Trophoblast cell (in vitro differentiated cells and primary cell): ENCODE results near the gene CD19.
"Not testable (repeated sequence)": the region's sequence is repeated elsewhere in the genome, so short reads cannot be mapped to it uniquely, and the experiment has no call there.

Experiments used
- DNase-seq, 2 donors: peaks; one replicate each; pipeline ENCODE4 v3.0.0-alpha.2; 2016
- H2AFZ ChIP-seq: 2 replicates; pipeline ENCODE4 v1.6.1; 2013; ENCODE audit warnings: low read length, moderate library complexity, mild to moderate bottlenecking; ENCODE audit not compliant: insufficient read depth, poor library complexity
- H2AK5ac ChIP-seq: 2 replicates; pipeline ENCODE4 v1.6.1; 2013; ENCODE audit warnings: mild to moderate bottlenecking, low read length
- H2BK120ac ChIP-seq: 2 replicates; pipeline ENCODE4 v1.6.1; 2013; ENCODE audit warnings: low read length, mild to moderate bottlenecking, moderate library complexity; ENCODE audit not compliant: insufficient read depth, poor library complexity
- H2BK12ac ChIP-seq: 2 replicates; pipeline ENCODE4 v1.6.1; 2013; ENCODE audit warnings: mild to moderate bottlenecking, low read length, moderate library complexity
- H2BK5ac ChIP-seq: 2 replicates; pipeline ENCODE4 v1.6.1; 2013; ENCODE audit warnings: low read length, low read depth, moderate library complexity, mild to moderate bottlenecking; ENCODE audit not compliant: poor library complexity
- H3K14ac ChIP-seq: 2 replicates; pipeline ENCODE4 v1.6.1; 2013; ENCODE audit warnings: mild to moderate bottlenecking, low read length
- H3K18ac ChIP-seq: 2 replicates; pipeline ENCODE4 v1.6.1; 2013; ENCODE audit warnings: mild to moderate bottlenecking, low read length
- H3K23ac ChIP-seq: 2 replicates; pipeline ENCODE4 v1.6.1; 2013; ENCODE audit warnings: low read length
- H3K27ac ChIP-seq: 2 replicates; pipeline ENCODE4 v1.5.1; 2013; ENCODE audit warnings: low read depth, mild to moderate bottlenecking, inconsistent platforms, low read length, moderate library complexity
- H3K27me3 ChIP-seq: 2 replicates; pipeline ENCODE4 v1.6.1; 2013; ENCODE audit warnings: inconsistent platforms, mild to moderate bottlenecking, low read length, moderate library complexity; ENCODE audit not compliant: insufficient read depth
- H3K36me3 ChIP-seq, 2 experiments: 1 replicate in 1 of 2; 2 replicates in 1 of 2; pipeline ENCODE4 v1.6.1; 2013; ENCODE audit warnings: low read length in 2 of 2, mild to moderate bottlenecking in 2 of 2, moderate library complexity in 1 of 2; ENCODE audit not compliant: insufficient read depth in 2 of 2, control insufficient read depth in 1 of 2
- H3K4ac ChIP-seq: 2 replicates; pipeline ENCODE4 v1.6.1; 2013; ENCODE audit warnings: low read depth, mild to moderate bottlenecking, low read length, moderate library complexity
- H3K4me1 ChIP-seq, 2 experiments: 1 replicate in 1 of 2; 2 replicates in 1 of 2; pipeline ENCODE4 v1.6.1; 2013; ENCODE audit warnings: low read length in 2 of 2, mild to moderate bottlenecking in 2 of 2, moderate library complexity in 1 of 2; ENCODE audit not compliant: insufficient read depth in 2 of 2, control insufficient read depth in 1 of 2
- H3K4me2 ChIP-seq: 2 replicates; pipeline ENCODE4 v1.6.1; 2013; ENCODE audit warnings: inconsistent platforms, mild to moderate bottlenecking, low read length, moderate library complexity
- H3K4me3 ChIP-seq: 2 replicates; pipeline ENCODE4 v1.5.1; 2013; ENCODE audit warnings: mild to moderate bottlenecking, low read depth, low read length, inconsistent platforms
- H3K79me1 ChIP-seq: one replicate; pipeline ENCODE4 v1.6.1; 2013; ENCODE audit warnings: low read length
- H3K79me2 ChIP-seq: 2 replicates; pipeline ENCODE4 v1.6.1; 2013; ENCODE audit warnings: low read length, mild to moderate bottlenecking; ENCODE audit not compliant: control insufficient read depth, insufficient read depth, poor library complexity
- H3K9ac ChIP-seq: 2 replicates; pipeline ENCODE4 v1.6.1; 2013; ENCODE audit warnings: mild to moderate bottlenecking, low read length
- H3K9me3 ChIP-seq: 2 replicates; pipeline ENCODE4 v1.6.1; 2013; ENCODE audit warnings: low read depth, mild to moderate bottlenecking, control low read depth, inconsistent platforms, low read length; ENCODE audit not compliant: insufficient read depth
- H4K12ac ChIP-seq: 2 replicates; pipeline ENCODE4 v1.6.1; 2013; ENCODE audit warnings: low read depth, mild to moderate bottlenecking, low read length, moderate library complexity
- H4K8ac ChIP-seq: 2 replicates; pipeline ENCODE4 v1.6.1; 2013; ENCODE audit warnings: low read depth, mild to moderate bottlenecking, low read length, moderate library complexity
- H4K91ac ChIP-seq: one replicate; pipeline ENCODE4 v1.6.1; 2013; ENCODE audit warnings: low read depth, mild to moderate bottlenecking, low read length, moderate library complexity
- WGBS: extraction: QIAGEN DNeasy Blood & Tissue Kit; methylation state at CpG from one replicate; pipeline ENCODE4 v1.1.7; 2013; ENCODE audit warnings: missing lambda C conversion rate; ENCODE audit not compliant: insufficient read length, insufficient coverage; ENCODE audit errors: extremely low coverage; 5-methylcytosine and 5-hydroxymethylcytosine counted together

Gene CD19

GRCh38 chr16:28967156-28967555, 35.4 kb downstream of the CD19 start:
- no peak overlapping the region for H3K14ac ChIP-seq
- H3K4ac ChIP-seq, result no peak overlapping the region
- no peak overlapping the region for H4K91ac ChIP-seq
- no peak overlapping the region for H3K4me3 ChIP-seq
- no peak overlapping the region for H2BK120ac ChIP-seq
- no peak overlapping the region for H3K4me2 ChIP-seq
- no CpG with 5 or more reads among the region's 4 CpGs for WGBS
- peaks cover 19 to 24% of the 10 kb centered on the region in 2 experiments for H3K36me3 ChIP-seq
- H4K8ac ChIP-seq, result no peak overlapping the region
- peaks cover 1% of the 10 kb centered on the region for H3K9me3 ChIP-seq
- no peak overlapping the region for H3K18ac ChIP-seq
- no peak overlapping the region for H2AK5ac ChIP-seq
- DNase-seq, result no peak
- H4K12ac ChIP-seq, result no peak overlapping the region
- no peaks in the 10 kb centered on the region for H3K79me2 ChIP-seq
- no peaks in the 10 kb centered on the region for H3K4me1 ChIP-seq
- no peak overlapping the region for H2AFZ ChIP-seq
- H3K23ac ChIP-seq, result no peak overlapping the region
- H3K27me3 ChIP-seq, result no peaks in the 10 kb centered on the region
- no peak overlapping the region for H3K27ac ChIP-seq
- H2BK12ac ChIP-seq, result no peak overlapping the region
- H3K79me1 ChIP-seq, result no peaks in the 10 kb centered on the region
- no peak overlapping the region for H2BK5ac ChIP-seq
- no peak overlapping the region for H3K9ac ChIP-seq

GRCh38 chr16:28969696-28970095, 37.9 kb downstream of the CD19 start:
- H2BK12ac ChIP-seq, H3K27me3 ChIP-seq, H3K79me1 ChIP-seq, H2AK5ac ChIP-seq, H2BK120ac ChIP-seq, H3K36me3 ChIP-seq, H4K91ac ChIP-seq, H4K12ac ChIP-seq, H3K4me1 ChIP-seq, H3K4me3 ChIP-seq, H3K9ac ChIP-seq, H3K79me2 ChIP-seq, H3K23ac ChIP-seq, H4K8ac ChIP-seq, H3K27ac ChIP-seq, H2AFZ ChIP-seq, H3K9me3 ChIP-seq, H2BK5ac ChIP-seq, H3K4me2 ChIP-seq, H3K4ac ChIP-seq, H3K14ac ChIP-seq, DNase-seq, H3K18ac ChIP-seq: not testable (repeated sequence)
- WGBS, result no CpG with 5 or more reads among the region's 2 CpGs

GRCh38 chr16:28974007-28974436, 42.3 kb downstream of the CD19 start:
- Histone ChIP-seq H4K91ac (peak overlapping the region; percentile 60), H3K23ac (no peak overlapping the region), H2BK12ac (no peak overlapping the region), H3K79me1 (peaks cover 9% of the 10 kb centered on the region), H3K36me3 (peaks cover 7 to 13% of the 10 kb centered on the region in 2 experiments), H3K4me3 (peak overlapping the region; percentile 48), H3K9me3 (peaks cover 1% of the 10 kb centered on the region), H3K9ac (peak overlapping the region; percentile 9), H3K4ac (no peak overlapping the region), H3K4me1 (peaks cover 5 to 6% of the 10 kb centered on the region in 2 experiments), H3K14ac (peak overlapping the region; percentile 74), H3K27ac (peak overlapping the region; percentile 29), H3K27me3 (no peaks in the 10 kb centered on the region), H3K4me2 (peak overlapping the region; percentile 74), H2AFZ (peak overlapping the region; percentile 38), H4K12ac (peak overlapping the region; percentile 65), H3K18ac (peak overlapping the region; percentile 3), H4K8ac (peak overlapping the region; percentile 81), H3K79me2 (peaks cover 6% of the 10 kb centered on the region), H2BK120ac (peak overlapping the region; percentile 29), H2AK5ac (no peak overlapping the region), H2BK5ac (peak overlapping the region; percentile 62)
- WGBS, result no CpG with 5 or more reads among the region's 17 CpGs
- peak; percentile 57 to 70 for DNase-seq

GRCh38 chr16:28974437-28975157, 42.8 kb downstream of the CD19 start, which contains the start of gene SPNS1:
Gene SPNS1, plus strand, starts transcription at chr16:28974778. Its CDS starts 374 bp downstream, at chr16:28975152.
- peak within 1 kb of the TSS; percentile 99 for H4K8ac ChIP-seq

More at GRCh38 chr16:28974437-28975157, 42.8 kb downstream of the CD19 start, which contains the start of gene SPNS1:
- Histone ChIP-seq H2BK120ac (peak within 1 kb of the TSS; percentile 29), H2AFZ (peak within 1 kb of the TSS; percentile 80), H4K91ac (peak within 1 kb of the TSS; percentile 60), H3K36me3 (peaks cover 11 to 18% of the 10 kb centered on the region in 2 experiments), H2BK5ac (peak within 1 kb of the TSS; percentile 62), H3K27ac (peak within 1 kb of the TSS; percentile 29), H3K18ac (peak within 1 kb of the TSS; percentile 79), H3K27me3 (no peaks in the 10 kb centered on the region), H4K12ac (peak within 1 kb of the TSS; percentile 96), H3K4me1 (peaks cover 5 to 6% of the 10 kb centered on the region in 2 experiments), H2BK12ac (no peak within 1 kb of the TSS), H2AK5ac (peak within 1 kb of the TSS; percentile 44), H3K14ac (peak within 1 kb of the TSS; percentile 88), H3K79me1 (peaks cover 9% of the 10 kb centered on the region), H3K79me2 (peaks cover 6% of the 10 kb centered on the region), H3K23ac (no peak within 1 kb of the TSS), H3K9ac (peak within 1 kb of the TSS; percentile 90), H3K4me3 (peak within 1 kb of the TSS; percentile 94), H3K4ac (peak within 1 kb of the TSS; percentile 86), H3K4me2 (peak within 1 kb of the TSS; percentile 74), H3K9me3 (peaks cover 1% of the 10 kb centered on the region)
- peak; percentile 96 to 97 for DNase-seq
- no CpG with 5 or more reads among the region's 60 CpGs for WGBS
